ENCODE measurements around the gene TNNI3.
A peak's percentile ranks its signal among the peaks of the same experiment; 100 is the strongest.

The TNNI3 gene

GRCh38 chr19:55115446-55116065 is 42.0 kb downstream of the TNNI3 start:
- Histone ChIP-seq H3K9me3 (ENCODE audit: insufficient read depth, low read length) (no peaks in the 10 kb centered on the region), H3K27me3 (ENCODE audit: low read depth, low read length) (no peaks in the 10 kb centered on the region), H3K79me2 (ENCODE audit: low read length) (peaks cover 62% of the 10 kb centered on the region), H2AFZ (ENCODE audit: low read depth, low read length) (no peak overlapping the region), H3K27ac (ENCODE audit: low read length) (no peak overlapping the region), H3K36me3 (replicated peaks; ENCODE audit: low read depth, low read length) (no peaks in the 10 kb centered on the region), H3K9ac (ENCODE audit: low read length) (peak overlapping the region; percentile 89; the same call in 1 of the 2 replicates), H3K4me3 (ENCODE audit: low read length) (peak overlapping the region; percentile 94), H3K4me1 (ENCODE audit: low read length) (peaks cover 20% of the 10 kb centered on the region), H3K4me2 (ENCODE audit: low read length) (peak overlapping the region; percentile 91), H4K20me1 (ENCODE audit: insufficient read depth, low read length) (peaks cover 52% of the 10 kb centered on the region)
- no peak for TF ChIP-seq CTCF (IDR thresholded peaks at IDR 0.05; ENCODE audit: low read depth, low read length)
- no peak for TF ChIP-seq EZH2phosphoT487 (IDR thresholded peaks at IDR 0.05; ENCODE audit: low read depth)

GRCh38 chr19:55114566-55115145 is 42.9 kb downstream of the TNNI3 start:
- no peaks in the 10 kb centered on the region for H3K9me3 ChIP-seq (ENCODE audit: insufficient read depth, low read length)
- no peak overlapping the region for H3K9ac ChIP-seq (ENCODE audit: low read length)
- H3K4me2 ChIP-seq (ENCODE audit: low read length): no peak overlapping the region
- no peak overlapping the region for H3K27ac ChIP-seq (ENCODE audit: low read length)
- no peaks in the 10 kb centered on the region for H3K36me3 ChIP-seq (replicated peaks; ENCODE audit: low read depth, low read length)
- H3K79me2 ChIP-seq (ENCODE audit: low read length): peaks cover 62% of the 10 kb centered on the region
- TF ChIP-seq EZH2phosphoT487 (IDR thresholded peaks at IDR 0.05; ENCODE audit: low read depth) (no peak), CTCF (IDR thresholded peaks at IDR 0.05; ENCODE audit: low read depth, low read length) (no peak)
- no peaks in the 10 kb centered on the region for H3K27me3 ChIP-seq (ENCODE audit: low read depth, low read length)
- peaks cover 52% of the 10 kb centered on the region for H4K20me1 ChIP-seq (ENCODE audit: insufficient read depth, low read length)
- H3K4me1 ChIP-seq (ENCODE audit: low read length): peaks cover 20% of the 10 kb centered on the region
- no peak overlapping the region for H3K4me3 ChIP-seq (ENCODE audit: low read length)
- H2AFZ ChIP-seq (ENCODE audit: low read depth, low read length): no peak overlapping the region

- peaks cover 62% of the 10 kb centered on the region for H3K79me2 ChIP-seq (ENCODE audit: low read length)
Measured at GRCh38 chr19:55113570-55114039, 43.9 kb downstream of the TNNI3 start.

More at GRCh38 chr19:55113570-55114039, 43.9 kb downstream of the TNNI3 start:
- no peak overlapping the region for H2AFZ ChIP-seq (ENCODE audit: low read depth, low read length)
- H4K20me1 ChIP-seq (ENCODE audit: insufficient read depth, low read length): peaks cover 52% of the 10 kb centered on the region
- no peaks in the 10 kb centered on the region for H3K9me3 ChIP-seq (ENCODE audit: insufficient read depth, low read length)
- H3K4me3 ChIP-seq (ENCODE audit: low read length): no peak overlapping the region
- peaks cover 2% of the 10 kb centered on the region for H3K36me3 ChIP-seq (replicated peaks; ENCODE audit: low read depth, low read length)
- no peaks in the 10 kb centered on the region for H3K27me3 ChIP-seq (ENCODE audit: low read depth, low read length)
- H3K27ac ChIP-seq (ENCODE audit: low read length): no peak overlapping the region
- no peak for TF ChIP-seq CTCF (IDR thresholded peaks at IDR 0.05; ENCODE audit: low read depth, low read length)
- no peak for TF ChIP-seq EZH2phosphoT487 (IDR thresholded peaks at IDR 0.05; ENCODE audit: low read depth)
- H3K9ac ChIP-seq (ENCODE audit: low read length): no peak overlapping the region
- peaks cover 18% of the 10 kb centered on the region for H3K4me1 ChIP-seq (ENCODE audit: low read length)
- H3K4me2 ChIP-seq (ENCODE audit: low read length): no peak overlapping the region

Measured in OCI-LY3 (cell line).